ENCODE measurements around the gene CLDN3.
"Not testable (repeated sequence)": the region's sequence is repeated elsewhere in the genome, so short reads cannot be mapped to it uniquely, and the experiment has no call there.

Gene CLDN3

GRCh38 chr7:73736885-73737284 lies 33.2 kb downstream of the CLDN3 start:
- DNase-seq: no peak

GRCh38 chr7:73735528-73735905 lies 34.6 kb downstream of the CLDN3 start:
- DNase-seq: no peak

DNA sequence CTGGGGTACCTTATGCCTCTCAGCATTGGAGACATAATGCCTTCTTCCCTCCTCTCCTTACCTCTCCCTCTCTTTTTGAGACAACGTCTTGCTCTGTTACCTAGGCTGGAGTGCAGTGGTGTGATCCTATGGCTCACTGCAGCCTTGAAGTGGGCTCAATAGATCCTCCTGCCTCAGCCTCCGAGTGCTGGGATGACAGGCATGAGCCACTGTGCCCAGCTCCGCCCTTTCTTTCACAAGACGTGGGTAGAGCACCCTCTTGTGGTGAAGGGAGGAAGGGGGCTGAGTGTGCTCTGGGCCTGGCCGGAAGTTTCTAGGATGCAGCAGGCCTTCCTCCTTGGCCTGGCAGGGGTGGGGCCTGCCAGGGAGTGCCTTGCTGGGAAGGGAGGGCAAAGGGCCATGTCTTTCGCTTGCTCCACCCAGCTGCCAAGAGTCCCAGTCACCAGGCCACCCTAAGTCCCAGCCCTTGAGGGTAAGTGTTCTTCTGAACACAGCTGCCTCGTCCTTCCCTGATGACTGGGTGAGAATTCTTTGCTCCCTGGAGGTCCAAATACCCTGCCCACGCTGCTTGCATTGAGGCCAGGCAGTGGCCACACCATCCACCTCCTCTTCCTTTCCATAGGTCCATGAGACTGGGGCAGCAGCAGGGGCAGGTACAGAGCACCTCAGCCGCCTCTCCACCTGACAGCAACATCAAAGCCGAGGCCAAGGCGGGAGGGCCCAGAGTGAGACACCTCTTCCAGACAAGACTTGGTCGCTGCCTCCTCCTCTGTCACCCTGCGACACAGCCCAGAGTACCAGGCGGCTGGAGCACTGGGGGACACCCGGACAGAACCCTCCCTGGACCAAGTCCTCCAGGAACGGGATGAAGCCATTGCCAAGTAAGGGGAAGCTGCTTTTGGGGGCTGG lies 35.2 kb downstream of the CLDN3 start:
- peak; percentile 75 for DNase-seq

DNA sequence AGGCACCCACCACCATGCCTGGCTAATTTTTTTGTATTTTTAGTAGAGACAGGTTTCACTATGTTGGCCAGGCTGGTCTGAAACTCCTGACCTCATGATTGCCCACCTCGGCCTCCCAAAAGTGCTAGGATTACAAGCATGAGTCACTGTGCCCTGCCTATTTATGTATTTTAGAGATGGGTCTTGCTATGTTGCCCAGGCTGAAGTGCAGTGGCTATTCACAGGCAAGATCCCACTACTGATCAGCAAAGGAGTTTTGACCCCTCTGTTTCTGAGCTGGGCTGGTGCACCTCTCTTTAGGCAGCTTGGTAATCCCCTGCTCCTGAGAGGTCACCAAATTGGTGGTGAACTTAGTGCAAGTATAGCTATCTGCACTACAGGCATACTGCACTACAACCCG lies 37.7 kb downstream of the CLDN3 start:
- DNase-seq: no peak

DNA sequence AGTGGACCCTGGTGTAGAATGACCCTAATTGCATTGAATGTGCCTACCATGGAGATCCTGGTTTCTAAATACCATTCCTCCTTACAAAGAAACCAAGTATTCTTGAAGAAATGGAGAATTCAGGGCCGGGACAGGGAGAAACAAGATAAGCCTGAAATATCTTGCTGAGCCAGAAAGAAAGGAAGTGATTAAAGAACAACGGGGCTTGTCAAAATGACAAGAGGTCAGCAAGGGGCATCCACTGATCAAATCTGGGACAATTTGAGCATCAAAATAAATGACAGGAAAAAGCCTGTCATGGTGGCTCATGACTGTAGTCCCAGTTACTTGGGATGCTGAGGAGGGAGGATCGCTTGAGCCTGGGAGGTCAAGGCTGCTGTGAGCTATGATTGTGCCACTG lies 39.6 kb downstream of the CLDN3 start:
- no peak for DNase-seq

DNA sequence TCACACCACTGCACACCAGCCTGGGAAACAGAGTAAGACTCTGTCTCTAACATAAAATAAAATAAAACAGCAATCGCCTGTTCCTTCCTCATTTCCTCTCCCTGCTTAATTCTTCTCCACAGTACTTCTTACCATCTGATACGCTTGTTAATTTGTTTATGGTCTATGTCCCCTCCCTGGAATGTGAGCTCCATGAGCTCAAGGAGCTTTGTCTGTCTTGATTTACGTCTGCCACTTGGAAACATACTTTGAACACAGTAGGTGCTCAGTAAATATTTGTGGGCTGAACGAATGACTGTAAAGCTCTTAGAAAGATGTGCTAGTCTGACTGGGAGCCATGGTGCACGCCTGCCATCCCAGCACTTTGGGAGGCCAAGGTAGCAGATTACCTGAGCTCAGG lies 41.5 kb downstream of the CLDN3 start:
- no peak for DNase-seq

DNA sequence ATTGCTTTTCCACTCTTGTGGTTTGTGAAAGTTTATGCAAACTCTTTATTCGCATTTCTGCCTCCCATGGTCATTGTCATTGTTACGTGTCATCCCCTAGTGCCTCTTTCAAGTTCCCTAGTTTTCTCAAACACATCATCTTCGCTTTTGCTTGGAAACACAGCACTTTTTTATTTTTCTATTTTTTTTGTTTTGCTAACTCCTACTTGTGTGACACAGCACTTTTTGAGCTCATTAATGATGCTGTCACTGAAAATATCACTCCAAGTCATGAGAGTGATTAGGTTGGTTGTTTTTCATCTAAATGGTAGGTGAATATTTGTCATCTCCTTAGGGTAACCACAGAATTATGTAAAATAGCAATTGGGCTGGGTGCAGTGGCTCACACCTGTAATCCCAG lies 42.1 kb downstream of the CLDN3 start:
- DNase-seq: no peak

GRCh38 chr7:73726083-73726466 lies 44.0 kb downstream of the CLDN3 start:
- DNase-seq: no peak

DNA sequence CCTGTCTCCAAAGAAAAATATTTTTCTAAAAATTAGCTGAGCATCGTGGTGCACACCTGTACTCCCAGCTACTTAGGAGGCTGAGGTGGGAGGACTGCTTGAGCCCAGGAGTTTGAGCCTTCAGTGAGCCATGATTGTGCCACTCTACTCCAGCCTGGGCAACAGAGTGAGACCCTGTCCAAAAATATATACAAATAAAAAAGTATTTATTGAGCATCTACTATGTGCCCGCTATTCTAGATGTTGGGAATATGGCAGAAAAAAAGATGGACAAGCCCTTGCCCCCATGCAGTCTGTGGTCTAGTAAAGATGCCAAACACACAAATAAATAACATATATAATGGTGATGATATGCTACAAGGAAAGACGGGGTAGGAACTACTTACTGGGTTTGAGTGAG lies 46.3 kb downstream of the CLDN3 start:
- no peak for DNase-seq

DNA sequence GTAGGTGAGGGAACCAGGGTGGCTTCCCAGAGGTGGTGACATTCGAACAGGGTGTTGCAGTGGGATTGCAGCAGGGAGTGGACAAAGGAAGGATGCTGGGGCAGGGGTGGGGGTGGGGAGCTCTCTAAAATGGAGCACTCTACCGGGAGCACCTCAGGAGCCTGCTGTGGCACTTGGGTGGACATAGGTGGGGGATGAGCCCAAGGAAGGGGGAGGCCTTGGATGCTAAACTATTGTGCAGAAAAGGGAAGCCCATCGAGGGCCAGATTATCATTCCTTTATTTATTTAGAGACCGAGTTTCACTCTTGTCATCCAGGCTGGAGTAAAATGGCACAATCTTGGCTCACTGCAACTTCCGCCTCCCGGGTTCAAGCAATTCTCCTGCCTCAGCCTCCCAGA lies 47.3 kb downstream of the CLDN3 start:
- no peak for DNase-seq

- not testable (repeated sequence) for DNase-seq
These were observed 47.9 kb downstream of the CLDN3 start for GRCh38 chr7:73722182-73722581.

DNA sequence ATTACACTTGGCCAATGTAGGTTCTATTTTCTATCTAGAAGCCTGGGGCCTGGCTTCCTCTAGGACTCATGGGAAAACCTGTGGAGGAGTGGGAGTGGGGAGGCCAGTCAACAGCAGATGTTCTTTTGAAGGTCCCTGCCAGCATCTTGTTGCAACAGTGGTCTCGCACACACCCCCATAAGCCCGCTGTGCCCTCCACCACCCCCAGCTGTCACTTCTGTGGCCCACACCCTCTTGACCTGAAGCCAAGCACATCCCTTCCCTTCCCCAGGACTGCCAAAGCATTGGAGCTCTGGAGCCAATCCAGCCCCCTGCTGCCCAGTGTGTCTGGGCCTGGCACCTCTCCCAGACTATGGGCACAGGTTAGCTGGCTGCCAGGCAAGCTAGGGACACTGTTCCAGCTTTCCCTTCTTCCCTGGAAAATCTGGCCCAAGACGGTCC lies 48.7 kb downstream of the CLDN3 start:
- DNase-seq: peak; percentile 58

GRCh38 chr7:73720443-73720842 lies 49.6 kb downstream of the CLDN3 start:
- not testable (repeated sequence) for DNase-seq

GRCh38 chr7:73719806-73720169 lies 50.3 kb downstream of the CLDN3 start:
- DNase-seq: no peak

Measured in NCI-H2171 (cell line).